Pancreas (tissue), 10 donors: ENCODE measurements around the gene DNAH5. TPM values are rescaled to one million over a fixed set of nuclear protein-coding genes. Genes with fewer than 3 reads are reported as not detected.

Experiments
- ATAC-seq, 4 donors: fragments of 200-7000 bp; cut with Tn5 transposase; one replicate each; pipeline versions ENCODE4 v1.8.0 to v1.9.1; 2020; ENCODE audit warnings: mild to moderate bottlenecking in 4 of 4, moderate library complexity in 4 of 4
- DNase-seq, 6 donors: peaks; one replicate each; pipeline ENCODE4 v3.0.0-alpha.2; 2020
- FAIRE-seq: peaks from 2 replicates; lab custom pipeline; 2012; peaks lifted over from hg19 to GRCh38; lab: Jason Lieb, UNC
- H3K27ac ChIP-seq, 4 donors: fragments of 200-600 bp; sonication (generic); 1 replicate in 3 of 4; 2 replicates in 1 of 4; pipeline versions ENCODE4 v1.5.0 to v1.8.0; 2020
- H3K27me3 ChIP-seq, 4 donors: fragments of 200-600 bp; one replicate each; pipeline ENCODE4 v1.8.0; 2021
- H3K36me3 ChIP-seq, 3 donors: fragments of 200-600 bp; sonication (generic) in 1 of 3; one replicate each; pipeline versions ENCODE4 v1.5.0 to v1.8.0; 2020 to 2021
- H3K4me1 ChIP-seq, 3 donors: fragments of 200-600 bp; one replicate each; pipeline ENCODE4 v1.8.0; 2021
- H3K4me3 ChIP-seq, 4 donors: fragments of 200-600 bp; sonication (generic) in 2 of 4; one replicate each; pipeline versions ENCODE4 v1.5.0 to v1.8.0; 2020 to 2021
- H3K9me3 ChIP-seq, 4 donors: fragments of 200-600 bp; one replicate each; pipeline ENCODE4 v1.8.0; 2021
- CTCF ChIP-seq, 4 donors: fragments of 200-600 bp; sonication (generic) in 3 of 4; IDR thresholded peaks; one replicate each; pipeline versions ENCODE4 v1.5.0 to v1.8.0; 2021; ENCODE audit warnings: antibody characterized with exemption in 4 of 4
- WGBS, 2 donors: extraction: QIAGEN DNeasy Blood & Tissue Kit; methylation state at CpG; one replicate each; pipeline ENCODE4 v1.1.7; 2013; 5-methylcytosine and 5-hydroxymethylcytosine counted together
- intact Hi-C, 3 donors: fragments of 100-400 bp; cut with DNase I; formaldehyde crosslinking; loops; one replicate each; pipeline versions ENCODE4 v1.11.1 to v1.14.2; 2022
- polyA plus RNA-seq, 2 donors: library from polyadenylated mRNA; stranded (reverse); fragments of 200-250 nt; gene quantifications; one replicate each; pipeline ENCODE4 v1.2.3, GENCODE V29; 2013
- total RNA-seq, 6 donors: library from RNA; stranded (reverse); fragmentation: NEBNext Ultra II Directional in 4 of 6; extraction: Animal tissue kit (Norgen Biotek cat#: 25700) in 4 of 6; gene quantifications; one replicate each; pipeline versions ENCODE4 v1.2.1 to v1.2.4, GENCODE V29; 2021 to 2023
- donor health status: healthy with polysubstance abuse.
- donor health status: DM: no; HTN: no; CAD: no; lungs with moderate emphysema.
- donor health status: DM: no; HTN: no; CAD: no.
- donor health status: control.
- donor health status: control.
- donor health status: Bipolar disorder and iron deficiency.
- donor health status: DM: yes; HTN: yes; CAD: no.
- donor health status: DM: no; HTN: no; CAD: no.
- donor health status: DM: no; HTN: no; CAD: no.
- donor health status: DM: yes; HTN: yes; CAD: no.

DNAH5 gene
- total and polyA plus RNA-seq, 8 donors, result 0.84 to 5.3 (median 1.6) TPM

DNA sequence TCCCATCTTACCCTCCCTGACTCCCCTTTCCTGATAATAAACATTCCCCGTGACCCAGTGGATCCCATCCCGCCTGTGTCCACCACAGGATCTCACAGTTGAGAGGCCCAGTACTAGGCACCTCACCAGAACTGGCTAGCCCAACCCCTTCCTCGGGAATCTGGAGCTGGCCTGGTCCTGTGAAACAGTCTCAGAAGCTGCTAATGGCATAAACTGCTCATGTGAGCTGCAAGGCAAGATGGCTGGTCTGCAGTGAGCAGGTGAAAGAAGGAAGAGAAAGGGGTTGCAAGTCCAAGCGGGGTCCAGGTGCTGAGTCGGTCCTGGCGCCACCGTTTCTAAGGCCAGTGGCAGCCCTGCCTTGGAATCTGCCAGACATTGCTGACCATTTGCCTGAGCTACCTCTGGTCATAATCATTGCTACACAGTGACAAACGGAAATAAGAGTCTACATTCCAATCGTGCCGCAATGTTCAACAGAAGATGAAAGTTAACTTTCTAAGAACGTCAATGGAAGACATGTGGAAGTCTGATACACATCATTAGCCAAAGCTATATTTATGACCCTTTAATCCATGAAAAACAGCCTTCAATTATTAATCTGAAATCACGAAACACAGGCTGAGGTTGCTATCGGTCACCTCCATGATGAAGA lies 33.7 kb downstream of the DNAH5 start:
- WGBS, 2 donors, result 69 to 71% methylated on average over 13 of the region's 13 CpGs
- no peak for TF ChIP-seq CTCF (IDR thresholded peaks at IDR 0.05)

GRCh38 chr5:13910201-13910600 lies 34.3 kb downstream of the DNAH5 start:
- intact Hi-C loops, result no loop called here
- ATAC-seq (no peak), FAIRE-seq (no peak), DNase-seq (no peak)
- H3K27me3 ChIP-seq, result no peaks in the 10 kb centered on the region
- H3K4me1 ChIP-seq, result no peaks in the 10 kb centered on the region
- H3K36me3 ChIP-seq, result no peaks in the 10 kb centered on the region
- H3K4me3 ChIP-seq, result no peak overlapping the region
- H3K9me3 ChIP-seq, result no peaks in the 10 kb centered on the region
- no peak for TF ChIP-seq CTCF (IDR thresholded peaks at IDR 0.05)
- 56 to 64% methylated on average over 2 of the region's 2 CpGs for WGBS, 2 donors
- H3K27ac ChIP-seq, result no peak overlapping the region

More for the DNA sequence above, 33.7 kb downstream of the DNAH5 start:
- Histone ChIP-seq H3K9me3 (no peaks in the 10 kb centered on the region), H3K4me1 (no peaks in the 10 kb centered on the region), H3K4me3 (no peak overlapping the region), H3K27ac (no peak overlapping the region), H3K36me3 (no peaks in the 10 kb centered on the region), H3K27me3 (no peaks in the 10 kb centered on the region)
- intact Hi-C loops, result no loop called here
- ATAC-seq (no peak), DNase-seq (no peak), FAIRE-seq (no peak)

- DNase-seq (no peak), FAIRE-seq (no peak), ATAC-seq (no peak)
- Histone ChIP-seq H3K27ac (no peak overlapping the region), H3K4me3 (no peak overlapping the region), H3K9me3 (no peaks in the 10 kb centered on the region), H3K4me1 (no peaks in the 10 kb centered on the region), H3K36me3 (no peaks in the 10 kb centered on the region), H3K27me3 (no peaks in the 10 kb centered on the region)
- intact Hi-C loops, result no loop called here
- 73 to 82% methylated on average over 1 of the region's 1 CpG for WGBS, 2 donors
- no peak for TF ChIP-seq CTCF (IDR thresholded peaks at IDR 0.05)
These were observed 35.2 kb downstream of the DNAH5 start for GRCh38 chr5:13909271-13909670.

DNA sequence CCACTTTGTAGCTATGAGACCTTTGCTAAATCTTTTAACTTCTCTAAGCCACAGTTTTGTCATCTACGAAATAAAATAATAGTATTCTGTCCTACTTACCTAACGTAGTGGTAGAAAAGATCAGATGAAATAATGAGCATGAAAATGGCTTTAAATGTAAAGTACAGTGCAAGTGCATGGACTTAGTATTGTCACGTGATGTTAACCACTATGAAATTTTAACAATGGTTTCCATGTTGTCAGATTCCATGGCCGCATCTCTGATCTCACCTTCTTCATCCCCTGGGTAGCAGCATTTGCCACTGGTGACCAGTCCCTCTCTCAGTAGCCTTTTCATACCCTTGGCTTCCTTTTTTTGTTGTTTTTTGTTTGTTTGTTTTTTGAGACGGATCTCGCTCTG lies 45.9 kb downstream of the DNAH5 start:
- no peak for FAIRE-seq
- 59 to 73% methylated on average over 6 of the region's 6 CpGs for WGBS, 2 donors

More for the DNA sequence above, 45.9 kb downstream of the DNAH5 start:
- intact Hi-C loops, result no loop called here
- no peak for ATAC-seq
- H3K36me3 ChIP-seq, result no peaks in the 10 kb centered on the region
- H3K9me3 ChIP-seq, result no peaks in the 10 kb centered on the region
- no peaks in the 10 kb centered on the region for H3K4me1 ChIP-seq
- H3K27me3 ChIP-seq, result no peaks in the 10 kb centered on the region
- no peak overlapping the region for H3K27ac ChIP-seq
- no peak overlapping the region for H3K4me3 ChIP-seq
- no peak for TF ChIP-seq CTCF (IDR thresholded peaks at IDR 0.05)
- DNase-seq, result no peak
